Breast epithelium (tissue), 3 donors: ENCODE data around the gene PRKN.

Experiments used
- POLR2A ChIP-seq: fragments of 450-650 bp; IDR thresholded peaks from one replicate; pipeline ENCODE4 v1.6.1; 2016; ENCODE audit warnings: antibody characterized with exemption, mild to moderate bottlenecking, moderate library complexity
- TF ChIP-seq, protein P1 (sequence below), 3 donors: fragments of 450-650 bp; IDR thresholded peaks; one replicate each; pipeline ENCODE4 v1.5.1; 2016 to 2017; ENCODE audit warnings: antibody characterized with exemption in 3 of 3, mild to moderate bottlenecking in 3 of 3, moderate library complexity in 3 of 3

DNA sequence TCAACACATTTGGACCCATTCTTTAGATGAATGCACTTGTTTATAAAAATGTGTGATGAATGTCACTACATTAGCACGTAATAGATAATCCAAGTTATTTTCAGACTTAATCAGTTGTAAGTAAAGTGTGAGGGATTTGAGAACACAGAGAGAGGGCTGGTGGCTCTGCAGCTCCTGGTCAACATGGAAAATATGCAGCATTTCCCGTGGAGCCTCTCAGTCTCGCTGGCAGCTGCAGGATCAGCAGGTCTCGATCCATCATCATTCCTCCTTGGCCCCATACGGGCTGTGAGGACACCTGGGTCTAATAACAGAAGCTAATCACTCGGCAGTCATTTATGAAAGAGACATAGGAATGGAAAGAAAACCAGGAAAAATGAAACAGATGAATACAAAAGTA, 390.2 kb downstream of the PRKN start:
- TF ChIP-seq, protein P1, sequence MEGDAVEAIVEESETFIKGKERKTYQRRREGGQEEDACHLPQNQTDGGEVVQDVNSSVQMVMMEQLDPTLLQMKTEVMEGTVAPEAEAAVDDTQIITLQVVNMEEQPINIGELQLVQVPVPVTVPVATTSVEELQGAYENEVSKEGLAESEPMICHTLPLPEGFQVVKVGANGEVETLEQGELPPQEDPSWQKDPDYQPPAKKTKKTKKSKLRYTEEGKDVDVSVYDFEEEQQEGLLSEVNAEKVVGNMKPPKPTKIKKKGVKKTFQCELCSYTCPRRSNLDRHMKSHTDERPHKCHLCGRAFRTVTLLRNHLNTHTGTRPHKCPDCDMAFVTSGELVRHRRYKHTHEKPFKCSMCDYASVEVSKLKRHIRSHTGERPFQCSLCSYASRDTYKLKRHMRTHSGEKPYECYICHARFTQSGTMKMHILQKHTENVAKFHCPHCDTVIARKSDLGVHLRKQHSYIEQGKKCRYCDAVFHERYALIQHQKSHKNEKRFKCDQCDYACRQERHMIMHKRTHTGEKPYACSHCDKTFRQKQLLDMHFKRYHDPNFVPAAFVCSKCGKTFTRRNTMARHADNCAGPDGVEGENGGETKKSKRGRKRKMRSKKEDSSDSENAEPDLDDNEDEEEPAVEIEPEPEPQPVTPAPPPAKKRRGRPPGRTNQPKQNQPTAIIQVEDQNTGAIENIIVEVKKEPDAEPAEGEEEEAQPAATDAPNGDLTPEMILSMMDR (IDR thresholded peaks at IDR 0.05) = no peak
- no peak for TF ChIP-seq POLR2A
